GM12878 (cell line): Measurements from ENCODE around the gene TRAPPC11. TPM values are rescaled to one million over a fixed set of nuclear protein-coding genes. Genes with fewer than 3 reads are reported as not detected.

Experiments
- ATAC-seq: fragments of 200-7000 bp; cut with Tn5 transposase; 3 replicates; pipeline ENCODE4 v1.9.1; 2020; ENCODE audit warnings: mild to moderate bottlenecking, moderate library complexity
- BruUV-seq: library from RNA; stranded (reverse); fragments of 400-500 nt; replicated peaks from 2 replicates; lab custom pipeline; 2021; lab: Mats Ljungman, UMichigan
- CTCF ChIA-PET: fragments of 300-600 bp; sonication (Branson Sonifier 250); formaldehyde crosslinking; extraction: SDS; loops from one replicate; lab custom pipeline; 2021; ENCODE audit warnings: inconsistent platforms; lab: Yijun Ruan, JAX
- POLR2A ChIA-PET: fragments of 350-600 bp; formaldehyde crosslinking; extraction: SDS; loops from one replicate; lab custom pipeline; 2021; ENCODE audit warnings: inconsistent platforms; lab: Charles Lee
- RAD21 ChIA-PET: fragments of 300-600 bp; sonication (Branson Sonifier 250); formaldehyde crosslinking; loops from one replicate; lab custom pipeline; 2023; ENCODE audit warnings: antibody characterized with exemption; ENCODE audit not compliant: unreplicated experiment; lab: Charles Lee
- SMC1A ChIA-PET: fragments of 300-600 bp; sonication (Branson Sonifier 250); formaldehyde crosslinking; loops from one replicate; lab custom pipeline; 2023; ENCODE audit not compliant: unreplicated experiment, uncharacterized antibody; lab: Charles Lee
- DNase-seq: peaks from one replicate; pipeline ENCODE4 v3.0.0-alpha.2; 2011; ENCODE audit warnings: low read depth, low spot score
- FAIRE-seq: peaks from 3 replicates; lab custom pipeline; 2011; peaks lifted over from hg19 to GRCh38; lab: Jason Lieb, UNC
- H2AFZ ChIP-seq: 2 replicates; pipeline ENCODE4 v1.6.0; 2011; ENCODE audit warnings: low read depth, low read length, control low read depth; ENCODE audit not compliant: control insufficient read depth
- H3K27ac ChIP-seq: 2 replicates; pipeline ENCODE4 v1.5.1; 2011; ENCODE audit warnings: control low read depth; ENCODE audit not compliant: control insufficient read depth, insufficient read depth
- H3K27me3 ChIP-seq, 2 experiments: replicated peaks in 1 of 2; 2 replicates each; pipeline versions ENCODE4 v1.6.0 to v1.6.1; 2011; ENCODE audit warnings: low read length in 1 of 2; ENCODE audit not compliant: control insufficient read depth in 2 of 2, insufficient read depth in 2 of 2
- H3K36me3 ChIP-seq, 2 experiments: 2 replicates each; pipeline ENCODE4 v1.5.1; 2011; ENCODE audit warnings: low read length in 1 of 2; ENCODE audit not compliant: control insufficient read depth in 2 of 2, insufficient read depth in 2 of 2
- H3K4me1 ChIP-seq: 2 replicates; pipeline ENCODE4 v1.6.1; 2011; ENCODE audit warnings: mild to moderate bottlenecking, low read length, moderate library complexity, mixed read lengths; ENCODE audit not compliant: control insufficient read depth, insufficient read depth
- H3K4me2 ChIP-seq: 2 replicates; pipeline ENCODE4 v1.6.0; 2011; ENCODE audit warnings: control low read depth; ENCODE audit not compliant: control insufficient read depth, insufficient read depth
- H3K4me3 ChIP-seq: fragments of 200-600 bp; sonication (generic); 2 replicates; pipeline ENCODE4 v1.5.1; 2016
- H3K79me2 ChIP-seq: 2 replicates; pipeline ENCODE4 v1.6.0; 2011; ENCODE audit warnings: low read length; ENCODE audit not compliant: control insufficient read depth, insufficient read depth
- H3K9ac ChIP-seq: 2 replicates; pipeline ENCODE4 v1.8.0; 2011; ENCODE audit warnings: low read length, control low read depth, mixed read lengths; ENCODE audit not compliant: control insufficient read depth, insufficient read depth
- H3K9me3 ChIP-seq: replicated peaks from 3 replicates; pipeline ENCODE4 v1.5.1; 2011; ENCODE audit warnings: mild to moderate bottlenecking, low read length; ENCODE audit not compliant: control insufficient read depth, insufficient read depth
- H4K20me1 ChIP-seq: 2 replicates; pipeline ENCODE4 v1.6.0; 2011; ENCODE audit not compliant: control insufficient read depth, insufficient read depth
- CHD1 ChIP-seq: IDR thresholded peaks from 2 replicates; pipeline ENCODE4 v1.6.1; 2012; ENCODE audit warnings: low read depth, low read length, improper control_type of control experiment
- E4F1 ChIP-seq: fragments of 450-650 bp; IDR thresholded peaks from 2 replicates; pipeline ENCODE4 v1.6.1; 2018; ENCODE audit warnings: borderline replicate concordance, mild to moderate bottlenecking; ENCODE audit not compliant: partially characterized antibody
- SMAD5 ChIP-seq: IDR thresholded peaks from 2 replicates; pipeline ENCODE4 v1.6.1; 2016; ENCODE audit warnings: antibody characterized with exemption, low read depth
- ZBTB11 ChIP-seq: fragments of 450-650 bp; formaldehyde crosslinking; IDR thresholded peaks from 2 replicates; pipeline ENCODE4 v1.5.0; 2022; ENCODE audit warnings: mild to moderate bottlenecking, missing genetic modification characterization
- WGBS: methylation state at CpG from one replicate; pipeline ENCODE4 v1.1.6; 2016; ENCODE audit warnings: low lambda C conversion rate; ENCODE audit not compliant: insufficient replicate concordance, insufficient coverage; ENCODE audit errors: missing lambda C conversion rate; 5-methylcytosine and 5-hydroxymethylcytosine counted together
- in situ Hi-C: fragments of 300-500 bp; cut with MboI; formaldehyde crosslinking; loops from 9 replicates; pipeline ENCODE4 v1.14.3; 2018; ENCODE audit warnings: mixed read lengths
- intact Hi-C: fragments of 100-400 bp; cut with micrococcal nuclease; formaldehyde crosslinking; loops from one replicate; pipeline ENCODE4 v1.14.2; 2022; ENCODE audit not compliant: unreplicated experiment
- polyA plus RNA-seq, 11 experiments: library from polyadenylated mRNA; depleted of rRNA in 4 of 11; unstranded in 6 of 11; stranded (reverse) in 5 of 11; fragments of >200 nt; fragmentation: Nextera tagmentation in 4 of 11; fragmentation: Illumina TruSeq in 1 of 11; extraction: Ambion mirVana in 4 of 11; extraction: Trizol in 1 of 11; gene quantifications; 1 replicate in 1 of 11; 2 replicates in 10 of 11; pipeline versions ENCODE4 v1.2.1 to v1.2.3, GENCODE V29; 2011 to 2016; ENCODE audit warnings: inconsistent platforms in 2 of 11, missing spikeins in 2 of 11, low read depth in 1 of 11
- total RNA-seq, 4 experiments: library from RNA; depleted of rRNA in 3 of 4; stranded (reverse); fragments of >200 nt in 3 of 4; fragmentation: Illumina TruSeq in 1 of 4; extraction: Trizol in 1 of 4; gene quantifications; 2 replicates each; pipeline versions ENCODE4 v1.2.1 to v1.2.3, GENCODE V29; 2013 to 2021

Gene TRAPPC11
- total and polyA plus RNA-seq, 10 of the 15 experiments (the other 5 are each of a cell fraction or from before 2014, with no cell fraction given), result 7.3 to 40.5 (median 22.3) TPM

- no TSS peak for BruUV-seq
- no peaks in the 10 kb centered on the region for H3K9me3 ChIP-seq
- ChIA-PET RAD21 (no interaction called here), POLR2A (no interaction called here), CTCF (no interaction called here), SMC1A (no interaction called here)
- intact Hi-C loops, result no loop called here
- H3K4me1 ChIP-seq, result no peaks in the 10 kb centered on the region
- H3K79me2 ChIP-seq, result no peaks in the 10 kb centered on the region
- H3K27me3 ChIP-seq, result no peaks in the 10 kb centered on the region
- H3K36me3 ChIP-seq, result peaks cover 2 to 22% of the 10 kb centered on the region in 2 experiments; a peak in 3 of 4 replicates
- H3K4me2 ChIP-seq, result no peak overlapping the region
- in situ Hi-C loops, result no loop called here
- no peak overlapping the region for H2AFZ ChIP-seq
- WGBS, result 91% methylated on average over 12 of the region's 12 CpGs
- no peak overlapping the region for H3K9ac ChIP-seq
- TF ChIP-seq SMAD5, result no peak
- no peak for TF ChIP-seq CHD1
- no peak for TF ChIP-seq ZBTB11 (CRISPR knock-in tag)
- TF ChIP-seq E4F1, result no peak
- no peak for ATAC-seq
- H4K20me1 ChIP-seq, result no peaks in the 10 kb centered on the region
- no peak for FAIRE-seq
- no peak overlapping the region for H3K4me3 ChIP-seq
- DNase-seq, result no peak
- no peak overlapping the region for H3K27ac ChIP-seq
Observed at GRCh38 chr4:183670960-183671555, 12.0 kb downstream of the TRAPPC11 start.
